Measurements from ENCODE around the gene SMC2. TPM values are rescaled to one million over a fixed set of nuclear protein-coding genes. Genes with fewer than 3 reads are reported as not detected.

The SMC2 gene
- 6.7 and 7.1 TPM in 2 replicates for total RNA-seq

GRCh38 chr9:104093647-104094533, at the start of gene SMC2:
SMC2 (plus strand) TSS chr9:104094309; CDS start chr9:104095385, 1,076 bp downstream.

Data from smooth muscle cell of bladder (primary cell).